Forelimb muscle (tissue), 1 donor: ENCODE measurements around the gene UST. TPM values are rescaled to one million over a fixed set of nuclear protein-coding genes. Genes with fewer than 3 reads are reported as not detected.

ENCODE experiments used
- DNase-seq: peaks from one replicate; pipeline ENCODE4 v3.0.0-alpha.2; 2013; ENCODE audit warnings: low read depth
- polyA plus RNA-seq: library from polyadenylated mRNA; unstranded; fragments of 120-200 nt; gene quantifications from one replicate; pipeline ENCODE4 v1.2.1, GENCODE V29; 2013; ENCODE audit not compliant: insufficient read length

The UST gene
- polyA plus RNA-seq, 1 donor = 5.8 TPM

GRCh38 chr6:149118737-149119653 is 372.2 kb downstream of the UST start:
- no peak for DNase-seq

- no peak for DNase-seq
Measured at GRCh38 chr6:149122850-149123821, 376.3 kb downstream of the UST start.

- no peak for DNase-seq
Measured at GRCh38 chr6:149125309-149125708, 378.5 kb downstream of the UST start.
